ENCODE results near the gene SGSH.

Gene SGSH

GRCh38 chr17:80160536-80160935 is 59.6 kb downstream of the SGSH start:
- DNase-seq (ENCODE audit: low read depth) = no peak
- H3K4me3 ChIP-seq (ENCODE audit: control insufficient read depth, low read depth, low read length) = no peak overlapping the region
- no peak for TF ChIP-seq CTCF (conservative IDR thresholded peaks at IDR 0.05; ENCODE audit: control insufficient read depth, insufficient read depth, low read depth, low read length)

All from fibroblast of mammary gland (primary cell).